Liver (tissue), 9 donors: ENCODE data around the gene CNIH3. TPM values are rescaled to one million over a fixed set of nuclear protein-coding genes. Genes with fewer than 3 reads are reported as not detected.

Source experiments
- DNase-seq: peaks from one replicate; pipeline ENCODE4 v3.0.0-alpha.2; 2017; ENCODE audit warnings: low spot score
- H3K27ac ChIP-seq, 2 donors: one replicate each; pipeline ENCODE4 v1.7.0; 2013; ENCODE audit warnings: inconsistent platforms in 2 of 2, low read length in 2 of 2, control low read depth in 1 of 2, low read depth in 1 of 2, mild to moderate bottlenecking in 1 of 2
- H3K27me3 ChIP-seq, 4 donors: one replicate each; pipeline versions ENCODE4 v1.6.1 to v1.7.0; 2013; ENCODE audit warnings: low read length in 3 of 4, inconsistent platforms in 1 of 4, mild to moderate bottlenecking in 1 of 4, moderate library complexity in 1 of 4; ENCODE audit not compliant: control insufficient read depth in 4 of 4, insufficient read depth in 4 of 4
- H3K36me3 ChIP-seq, 4 donors: one replicate each; pipeline versions ENCODE4 v1.6.1 to v1.7.0; 2013; ENCODE audit warnings: low read length in 3 of 4, mild to moderate bottlenecking in 3 of 4, low read depth in 1 of 4, moderate library complexity in 1 of 4; ENCODE audit not compliant: control insufficient read depth in 4 of 4, insufficient read depth in 3 of 4
- H3K4me1 ChIP-seq, 4 donors: one replicate each; pipeline versions ENCODE4 v1.6.1 to v1.7.0; 2013; ENCODE audit warnings: low read length in 3 of 4, mild to moderate bottlenecking in 3 of 4, moderate library complexity in 1 of 4; ENCODE audit not compliant: control insufficient read depth in 4 of 4, insufficient read depth in 4 of 4
- H3K4me3 ChIP-seq, 3 donors: one replicate each; pipeline versions ENCODE4 v1.6.1 to v1.7.0; 2013; ENCODE audit warnings: low read length in 3 of 3, control low read depth in 1 of 3, low read depth in 1 of 3, mild to moderate bottlenecking in 1 of 3
- H3K9ac ChIP-seq, 2 donors: one replicate each; pipeline ENCODE4 v1.7.0; 2013; ENCODE audit warnings: low read length in 2 of 2, mild to moderate bottlenecking in 2 of 2, moderate library complexity in 2 of 2, control low read depth in 1 of 2, low read depth in 1 of 2
- H3K9me3 ChIP-seq, 4 donors: one replicate each; pipeline versions ENCODE4 v1.6.1 to v1.7.0; 2013; ENCODE audit warnings: low read length in 3 of 4; ENCODE audit not compliant: control insufficient read depth in 4 of 4
- EGR1 ChIP-seq, 2 donors: IDR thresholded peaks; 2 replicates each; pipeline ENCODE4 v1.6.1; 2016 to 2018; ENCODE audit warnings: antibody characterized with exemption in 2 of 2, low read depth in 2 of 2
- FOXA1 ChIP-seq: IDR thresholded peaks from 2 replicates; pipeline ENCODE4 v1.6.1; 2016; ENCODE audit warnings: antibody characterized with exemption
- FOXA2 ChIP-seq: IDR thresholded peaks from 2 replicates; pipeline ENCODE4 v1.6.1; 2016; ENCODE audit warnings: antibody characterized with exemption
- GABPA ChIP-seq, 2 donors: IDR thresholded peaks in 1 of 2; conservative IDR thresholded peaks in 1 of 2; 2 replicates each; pipeline ENCODE4 v1.6.1; 2016; ENCODE audit warnings: antibody characterized with exemption in 2 of 2, mild to moderate bottlenecking in 1 of 2, moderate library complexity in 1 of 2
- HNF4A ChIP-seq, 2 donors: conservative IDR thresholded peaks; 2 replicates each; pipeline ENCODE4 v1.6.1; 2016; ENCODE audit warnings: antibody characterized with exemption in 2 of 2, mild to moderate bottlenecking in 2 of 2
- HNF4G ChIP-seq: IDR thresholded peaks from 2 replicates; pipeline ENCODE4 v1.6.1; 2016; ENCODE audit warnings: antibody characterized with exemption
- JUND ChIP-seq, 2 donors: IDR thresholded peaks; 2 replicates each; pipeline ENCODE4 v1.6.1; 2016; ENCODE audit warnings: antibody characterized with exemption in 2 of 2
- NR2F2 ChIP-seq: IDR thresholded peaks from 2 replicates; pipeline ENCODE4 v1.6.1; 2016; ENCODE audit warnings: antibody characterized with exemption
- RAD21 ChIP-seq, 2 donors: IDR thresholded peaks; 2 replicates each; pipeline ENCODE4 v1.6.1; 2016; ENCODE audit warnings: antibody characterized with exemption in 2 of 2, mild to moderate bottlenecking in 2 of 2
- RXRA ChIP-seq, 2 donors: IDR thresholded peaks; 2 replicates each; pipeline ENCODE4 v1.6.1; 2017 to 2018; ENCODE audit warnings: antibody characterized with exemption in 2 of 2, mild to moderate bottlenecking in 1 of 2
- SP1 ChIP-seq: IDR thresholded peaks from 2 replicates; pipeline ENCODE4 v1.6.1; 2018; ENCODE audit warnings: antibody characterized with exemption, mild to moderate bottlenecking
- TAF1 ChIP-seq: conservative IDR thresholded peaks from 2 replicates; pipeline ENCODE4 v1.6.1; 2016; ENCODE audit warnings: antibody characterized with exemption, mild to moderate bottlenecking
- YY1 ChIP-seq: IDR thresholded peaks from 2 replicates; pipeline ENCODE4 v1.6.1; 2016; ENCODE audit warnings: antibody characterized with exemption, mild to moderate bottlenecking
- WGBS: extraction: QIAGEN DNeasy Blood & Tissue Kit; methylation state at CpG from one replicate; pipeline ENCODE4 v1.1.7; 2013; 5-methylcytosine and 5-hydroxymethylcytosine counted together
- polyA plus RNA-seq, 2 donors: library from polyadenylated mRNA; stranded (reverse) in 1 of 2; unstranded in 1 of 2; fragments of 200-250 nt in 1 of 2; fragments of >200 nt in 1 of 2; fragmentation: Nextera tagmentation in 1 of 2; extraction: Ambion mirVana in 1 of 2; gene quantifications; one replicate each; pipeline versions ENCODE4 v1.2.1 to v1.2.3, GENCODE V29; 2013 to 2015
- total RNA-seq, 2 donors: library from RNA; depleted of rRNA; stranded (reverse); fragments of >200 nt; gene quantifications; one replicate each; pipeline ENCODE4 v1.2.3, GENCODE V29; 2014
- TF ChIP-seq, protein P1 (sequence below): IDR thresholded peaks from 2 replicates; pipeline ENCODE4 v1.6.1; 2016; ENCODE audit warnings: antibody characterized with exemption
- TF ChIP-seq, protein P2 (sequence below): IDR thresholded peaks from 2 replicates; pipeline ENCODE4 v1.6.1; 2016; ENCODE audit warnings: antibody characterized with exemption
- TF ChIP-seq, protein P3 (sequence below): IDR thresholded peaks from 2 replicates; pipeline ENCODE4 v1.6.1; 2016; ENCODE audit warnings: antibody characterized with exemption, mild to moderate bottlenecking
- TF ChIP-seq, protein P4 (sequence below): IDR thresholded peaks from 2 replicates; pipeline ENCODE4 v1.6.1; 2016; ENCODE audit warnings: antibody characterized with exemption
- TF ChIP-seq, protein P5 (sequence below): fragments of 150-350 bp; IDR thresholded peaks from 2 replicates; pipeline ENCODE4 v1.5.1; 2017; ENCODE audit warnings: improper control_type of control experiment, low read depth, low read length; ENCODE audit not compliant: missing input control
- donor health status: healthy.
- donor health status: healthy.
- donor health status: healthy.
- donor health status: healthy.
- donor health status: healthy.

CNIH3 gene
- total and polyA plus RNA-seq, 4 donors = 0.39 to 1.0 (median 0.93) TPM

DNA sequence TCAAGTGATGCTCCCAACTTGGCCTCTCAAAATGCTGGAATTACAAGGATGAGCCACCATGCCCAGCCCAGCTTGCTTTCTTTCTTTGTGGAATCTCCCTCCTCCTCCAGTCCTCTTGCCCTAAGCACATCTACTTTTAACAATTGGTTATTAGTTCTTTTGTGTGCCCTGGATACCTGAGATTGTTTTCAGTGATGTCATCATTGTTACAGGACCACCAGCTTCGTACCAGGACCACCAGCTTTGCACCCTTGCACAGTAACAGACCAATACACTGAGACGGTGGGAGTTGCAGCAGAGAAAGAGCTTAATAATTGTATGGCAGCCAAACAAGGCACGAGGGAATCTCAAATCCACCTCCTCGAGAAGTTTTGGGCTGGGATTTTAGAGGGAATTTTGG lies 71.3 kb downstream of the CNIH3 start:
- no peak for DNase-seq
- H3K27me3 ChIP-seq = no peaks in the 10 kb centered on the region
- TF ChIP-seq FOXA1 = no peak
- TF ChIP-seq, protein P1, sequence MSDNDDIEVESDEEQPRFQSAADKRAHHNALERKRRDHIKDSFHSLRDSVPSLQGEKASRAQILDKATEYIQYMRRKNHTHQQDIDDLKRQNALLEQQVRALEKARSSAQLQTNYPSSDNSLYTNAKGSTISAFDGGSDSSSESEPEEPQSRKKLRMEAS = no peak
- no peaks in the 10 kb centered on the region for H3K4me1 ChIP-seq
- H3K4me3 ChIP-seq = no peak overlapping the region
- H3K36me3 ChIP-seq = no peaks in the 10 kb centered on the region
- H3K9ac ChIP-seq = no peak overlapping the region
- peaks cover 0 to 3% (median 1%) of the 10 kb centered on the region in 4 donors for H3K9me3 ChIP-seq
- H3K27ac ChIP-seq = no peak overlapping the region
- WGBS = 81% methylated on average over 4 of the region's 4 CpGs

DNA sequence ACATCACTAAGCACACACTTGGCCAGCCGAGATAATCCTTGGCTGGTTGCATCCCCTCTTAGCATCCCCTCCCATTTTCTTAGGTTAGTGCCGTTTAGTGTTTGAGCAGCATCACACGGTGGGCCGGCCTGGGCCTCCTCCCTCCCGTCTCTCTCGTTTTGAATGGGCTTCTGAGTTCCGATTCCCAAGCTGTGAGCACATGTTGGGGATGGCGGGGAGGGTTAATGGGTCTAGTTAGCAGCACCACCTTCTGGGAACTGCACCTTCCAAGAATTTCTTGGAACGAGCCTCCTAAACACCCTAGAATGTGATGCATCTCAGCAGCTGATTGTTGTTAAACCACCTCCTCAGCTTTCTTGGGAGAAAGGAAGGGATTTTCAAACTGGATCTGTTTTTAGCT lies 73.3 kb downstream of the CNIH3 start:
- H3K4me3 ChIP-seq = no peak overlapping the region
- 87% methylated on average over 9 of the region's 9 CpGs for WGBS
- H3K27ac ChIP-seq = no peak overlapping the region
- TF ChIP-seq SP1 = no peak
- TF ChIP-seq, protein P1 = no peak
- no peak for TF ChIP-seq FOXA1
- TF ChIP-seq, protein P2, sequence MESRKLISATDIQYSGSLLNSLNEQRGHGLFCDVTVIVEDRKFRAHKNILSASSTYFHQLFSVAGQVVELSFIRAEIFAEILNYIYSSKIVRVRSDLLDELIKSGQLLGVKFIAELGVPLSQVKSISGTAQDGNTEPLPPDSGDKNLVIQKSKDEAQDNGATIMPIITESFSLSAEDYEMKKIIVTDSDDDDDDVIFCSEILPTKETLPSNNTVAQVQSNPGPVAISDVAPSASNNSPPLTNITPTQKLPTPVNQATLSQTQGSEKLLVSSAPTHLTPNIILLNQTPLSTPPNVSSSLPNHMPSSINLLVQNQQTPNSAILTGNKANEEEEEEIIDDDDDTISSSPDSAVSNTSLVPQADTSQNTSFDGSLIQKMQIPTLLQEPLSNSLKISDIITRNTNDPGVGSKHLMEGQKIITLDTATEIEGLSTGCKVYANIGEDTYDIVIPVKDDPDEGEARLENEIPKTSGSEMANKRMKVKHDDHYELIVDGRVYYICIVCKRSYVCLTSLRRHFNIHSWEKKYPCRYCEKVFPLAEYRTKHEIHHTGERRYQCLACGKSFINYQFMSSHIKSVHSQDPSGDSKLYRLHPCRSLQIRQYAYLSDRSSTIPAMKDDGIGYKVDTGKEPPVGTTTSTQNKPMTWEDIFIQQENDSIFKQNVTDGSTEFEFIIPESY = no peak
- TF ChIP-seq, protein P3, sequence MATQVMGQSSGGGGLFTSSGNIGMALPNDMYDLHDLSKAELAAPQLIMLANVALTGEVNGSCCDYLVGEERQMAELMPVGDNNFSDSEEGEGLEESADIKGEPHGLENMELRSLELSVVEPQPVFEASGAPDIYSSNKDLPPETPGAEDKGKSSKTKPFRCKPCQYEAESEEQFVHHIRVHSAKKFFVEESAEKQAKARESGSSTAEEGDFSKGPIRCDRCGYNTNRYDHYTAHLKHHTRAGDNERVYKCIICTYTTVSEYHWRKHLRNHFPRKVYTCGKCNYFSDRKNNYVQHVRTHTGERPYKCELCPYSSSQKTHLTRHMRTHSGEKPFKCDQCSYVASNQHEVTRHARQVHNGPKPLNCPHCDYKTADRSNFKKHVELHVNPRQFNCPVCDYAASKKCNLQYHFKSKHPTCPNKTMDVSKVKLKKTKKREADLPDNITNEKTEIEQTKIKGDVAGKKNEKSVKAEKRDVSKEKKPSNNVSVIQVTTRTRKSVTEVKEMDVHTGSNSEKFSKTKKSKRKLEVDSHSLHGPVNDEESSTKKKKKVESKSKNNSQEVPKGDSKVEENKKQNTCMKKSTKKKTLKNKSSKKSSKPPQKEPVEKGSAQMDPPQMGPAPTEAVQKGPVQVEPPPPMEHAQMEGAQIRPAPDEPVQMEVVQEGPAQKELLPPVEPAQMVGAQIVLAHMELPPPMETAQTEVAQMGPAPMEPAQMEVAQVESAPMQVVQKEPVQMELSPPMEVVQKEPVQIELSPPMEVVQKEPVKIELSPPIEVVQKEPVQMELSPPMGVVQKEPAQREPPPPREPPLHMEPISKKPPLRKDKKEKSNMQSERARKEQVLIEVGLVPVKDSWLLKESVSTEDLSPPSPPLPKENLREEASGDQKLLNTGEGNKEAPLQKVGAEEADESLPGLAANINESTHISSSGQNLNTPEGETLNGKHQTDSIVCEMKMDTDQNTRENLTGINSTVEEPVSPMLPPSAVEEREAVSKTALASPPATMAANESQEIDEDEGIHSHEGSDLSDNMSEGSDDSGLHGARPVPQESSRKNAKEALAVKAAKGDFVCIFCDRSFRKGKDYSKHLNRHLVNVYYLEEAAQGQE = no peak
- no peak for TF ChIP-seq NR2F2
- TF ChIP-seq JUND (IDR thresholded peaks at IDR 0.05) = no peak
- TF ChIP-seq HNF4G = no peak
- TF ChIP-seq EGR1 (IDR thresholded peaks at IDR 0.05; ENCODE audit: low read depth in 2 of 2) = no peak
- TF ChIP-seq RXRA (IDR thresholded peaks at IDR 0.05) = no peak
- TF ChIP-seq GABPA (IDR thresholded peaks at IDR 0.05 in 1 of 2, conservative IDR thresholded peaks at IDR 0.05 in 1 of 2) = no peak
- TF ChIP-seq YY1 = no peak
- no peak for TF ChIP-seq FOXA2
- no peak for TF ChIP-seq HNF4A (conservative IDR thresholded peaks at IDR 0.05)
- no peak for TF ChIP-seq RAD21 (IDR thresholded peaks at IDR 0.05)
- TF ChIP-seq TAF1 = no peak
- TF ChIP-seq, protein P4, sequence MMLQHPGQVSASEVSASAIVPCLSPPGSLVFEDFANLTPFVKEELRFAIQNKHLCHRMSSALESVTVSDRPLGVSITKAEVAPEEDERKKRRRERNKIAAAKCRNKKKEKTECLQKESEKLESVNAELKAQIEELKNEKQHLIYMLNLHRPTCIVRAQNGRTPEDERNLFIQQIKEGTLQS = no peak
- TF ChIP-seq, protein P5, sequence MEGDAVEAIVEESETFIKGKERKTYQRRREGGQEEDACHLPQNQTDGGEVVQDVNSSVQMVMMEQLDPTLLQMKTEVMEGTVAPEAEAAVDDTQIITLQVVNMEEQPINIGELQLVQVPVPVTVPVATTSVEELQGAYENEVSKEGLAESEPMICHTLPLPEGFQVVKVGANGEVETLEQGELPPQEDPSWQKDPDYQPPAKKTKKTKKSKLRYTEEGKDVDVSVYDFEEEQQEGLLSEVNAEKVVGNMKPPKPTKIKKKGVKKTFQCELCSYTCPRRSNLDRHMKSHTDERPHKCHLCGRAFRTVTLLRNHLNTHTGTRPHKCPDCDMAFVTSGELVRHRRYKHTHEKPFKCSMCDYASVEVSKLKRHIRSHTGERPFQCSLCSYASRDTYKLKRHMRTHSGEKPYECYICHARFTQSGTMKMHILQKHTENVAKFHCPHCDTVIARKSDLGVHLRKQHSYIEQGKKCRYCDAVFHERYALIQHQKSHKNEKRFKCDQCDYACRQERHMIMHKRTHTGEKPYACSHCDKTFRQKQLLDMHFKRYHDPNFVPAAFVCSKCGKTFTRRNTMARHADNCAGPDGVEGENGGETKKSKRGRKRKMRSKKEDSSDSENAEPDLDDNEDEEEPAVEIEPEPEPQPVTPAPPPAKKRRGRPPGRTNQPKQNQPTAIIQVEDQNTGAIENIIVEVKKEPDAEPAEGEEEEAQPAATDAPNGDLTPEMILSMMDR = no peak
- H3K9me3 ChIP-seq = peaks cover 0 to 3% (median 1%) of the 10 kb centered on the region in 4 donors
- H3K27me3 ChIP-seq = no peaks in the 10 kb centered on the region
- H3K4me1 ChIP-seq = no peaks in the 10 kb centered on the region
- H3K9ac ChIP-seq = no peak overlapping the region
- DNase-seq = no peak
- H3K36me3 ChIP-seq = no peaks in the 10 kb centered on the region
